HG03135 (cell line): ENCODE measurements around the gene THPO.
A peak's percentile ranks its signal among the peaks of the same experiment; 100 is the strongest.

Experiments
- ATAC-seq: cut with Tn5 transposase; IDR thresholded peaks from one replicate; pipeline ENCODE4 v1.9.1; 2021; ENCODE audit warnings: mild to moderate bottlenecking, moderate library complexity; ENCODE audit not compliant: unreplicated experiment

Gene THPO

DNA sequence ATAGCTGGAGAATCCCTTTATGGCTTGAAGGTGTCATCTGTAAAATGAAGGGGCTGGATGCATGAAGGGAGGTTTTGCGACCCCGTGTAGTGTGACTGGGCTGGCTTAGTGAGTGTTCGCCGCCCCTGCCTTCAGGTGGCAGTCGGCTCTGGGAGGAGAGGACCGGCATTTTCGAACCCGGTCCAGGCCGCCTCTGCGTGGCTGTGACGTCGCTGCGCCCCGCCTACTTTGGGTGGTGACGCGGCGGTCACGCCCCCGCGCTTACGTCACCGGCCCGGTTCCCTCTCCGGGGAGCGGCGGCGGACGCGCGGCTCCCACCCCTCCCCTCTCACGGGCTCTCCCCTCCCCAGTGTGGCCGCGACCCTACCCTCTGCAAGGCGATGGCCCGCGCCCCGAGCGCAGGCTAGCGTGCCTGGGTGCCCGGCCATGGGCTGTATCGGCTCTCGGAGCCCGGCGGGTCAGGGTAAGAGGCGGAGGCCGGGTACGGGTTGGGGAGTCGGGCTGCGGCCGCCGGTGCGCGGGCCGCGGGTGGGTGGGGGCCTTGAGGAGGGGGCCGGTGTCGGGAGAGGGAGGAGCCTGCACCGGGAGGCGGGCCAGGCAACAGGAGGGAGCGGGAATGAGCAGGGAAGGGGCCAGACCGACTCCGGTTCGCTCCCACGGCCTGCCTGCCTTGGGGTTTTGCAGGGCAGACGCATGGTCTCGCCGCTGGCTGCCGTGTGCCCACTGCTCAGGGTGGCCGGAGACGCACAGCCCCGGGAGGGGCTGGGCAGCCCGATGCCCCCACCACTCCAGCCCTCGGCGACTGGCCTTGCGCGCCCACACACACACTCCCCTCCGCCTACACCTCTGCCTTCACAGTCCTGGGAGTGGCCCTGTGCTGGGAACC, 42.1 kb downstream of the THPO start:
- peak; percentile 71 for ATAC-seq

GRCh38 chr3:184335291-184335660, 42.7 kb downstream of the THPO start:
- ATAC-seq, result no peak

DNA sequence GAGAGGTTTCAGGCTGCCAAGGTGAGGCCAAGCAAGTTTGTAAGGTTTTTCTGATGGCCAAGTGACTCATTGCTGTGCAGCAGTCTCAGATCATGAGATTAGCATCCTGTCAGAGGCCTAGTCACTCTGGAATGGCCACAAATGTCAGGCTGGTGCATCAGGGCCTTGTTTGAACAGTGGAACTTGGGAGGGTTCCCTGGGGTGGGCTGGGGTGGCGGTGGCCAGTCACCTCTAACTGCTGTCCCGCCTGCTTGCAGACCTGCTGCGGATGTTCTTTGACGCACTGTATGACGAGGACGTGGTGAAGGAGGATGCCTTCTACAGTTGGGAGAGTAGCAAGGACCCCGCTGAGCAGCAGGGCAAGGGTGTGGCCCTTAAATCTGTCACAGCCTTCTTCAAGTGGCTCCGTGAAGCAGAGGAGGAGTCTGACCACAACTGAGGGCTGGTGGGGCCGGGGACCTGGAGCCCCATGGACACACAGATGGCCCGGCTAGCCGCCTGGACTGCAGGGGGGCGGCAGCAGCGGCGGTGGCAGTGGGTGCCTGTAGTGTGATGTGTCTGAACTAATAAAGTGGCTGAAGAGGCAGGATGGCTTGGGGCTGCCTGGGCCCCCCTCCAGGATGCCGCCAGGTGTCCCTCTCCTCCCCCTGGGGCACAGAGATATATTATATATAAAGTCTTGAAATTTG, 43.4 kb downstream of the THPO start:
- no peak for ATAC-seq

DNA sequence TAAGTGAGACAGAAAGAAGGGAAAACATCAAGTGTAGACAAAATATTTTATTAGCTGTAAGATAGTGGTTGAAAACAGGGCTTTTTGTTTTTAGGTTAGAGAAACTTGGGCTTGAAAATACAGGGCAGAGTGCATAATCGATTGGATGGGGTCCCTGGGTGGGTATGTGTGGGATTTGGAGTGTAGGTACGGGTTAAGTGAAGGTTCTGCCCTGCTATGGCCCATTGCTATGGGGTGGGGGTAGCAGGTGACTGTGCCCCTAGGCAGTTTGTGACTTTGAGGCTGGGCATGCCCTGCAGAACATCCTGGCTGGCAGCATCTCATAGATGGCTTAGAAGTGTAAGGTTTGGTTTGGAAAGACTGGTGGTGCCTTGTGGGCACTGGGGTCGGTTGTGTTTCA, 44.3 kb downstream of the THPO start:
- no peak for ATAC-seq

DNA sequence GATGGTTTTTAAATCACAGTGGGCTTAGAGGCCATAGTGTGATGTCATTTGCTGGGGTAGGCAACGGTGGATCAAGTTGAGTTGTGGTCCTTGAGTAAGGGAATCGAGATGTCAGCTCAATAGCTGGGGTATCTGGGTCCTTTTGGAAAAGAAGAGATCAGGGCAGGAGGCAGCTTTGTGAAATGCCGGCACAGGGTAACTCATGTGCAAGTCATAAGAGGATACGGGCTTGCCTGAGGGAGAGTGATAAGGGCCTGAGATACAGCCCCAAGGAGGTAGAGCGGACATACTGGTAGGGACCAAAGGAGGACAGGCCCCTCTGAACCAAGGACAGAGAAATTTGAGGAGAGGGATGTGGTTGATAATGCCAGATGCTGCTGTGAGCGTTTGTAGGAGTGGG, 44.8 kb downstream of the THPO start:
- ATAC-seq, result no peak

GRCh38 chr3:184332370-184333090, 45.5 kb downstream of the THPO start:
- no peak for ATAC-seq

GRCh38 chr3:184328516-184328915, 49.5 kb downstream of the THPO start:
- ATAC-seq, result no peak

GRCh38 chr3:184327171-184327570, 50.8 kb downstream of the THPO start:
- ATAC-seq, result no peak

DNA sequence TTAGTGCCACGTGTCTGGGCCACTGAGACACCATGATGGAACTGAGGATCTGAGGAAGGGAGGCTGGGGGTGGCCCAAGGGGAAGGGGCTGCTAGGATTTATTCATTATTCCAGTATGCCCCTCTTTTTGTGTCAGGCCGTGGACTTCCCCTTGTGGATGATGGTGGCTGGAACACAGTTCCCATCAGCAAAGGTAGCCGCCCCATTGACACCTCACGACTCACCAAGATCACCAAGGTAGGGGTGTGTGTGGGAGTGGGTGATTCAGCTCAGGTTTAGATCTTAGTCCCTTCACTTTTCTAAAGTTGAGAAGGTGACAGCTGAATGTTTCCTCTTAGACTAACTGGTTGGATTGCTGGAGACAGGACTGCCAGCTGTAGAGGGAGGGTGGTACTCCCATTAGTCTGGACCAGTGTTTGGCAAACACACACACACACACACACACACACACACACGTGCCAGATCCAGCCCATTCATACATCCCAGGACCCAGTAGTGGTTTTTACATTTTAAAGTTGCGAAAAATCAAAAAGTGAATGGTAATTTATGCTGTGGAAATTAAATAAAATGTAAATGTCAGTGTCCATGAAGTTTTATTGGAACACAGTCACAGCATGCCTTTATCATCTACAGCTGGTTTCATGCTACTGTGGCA, 52.2 kb downstream of the THPO start:
- ATAC-seq, result no peak

GRCh38 chr3:184325269-184325668, 52.7 kb downstream of the THPO start:
- no peak for ATAC-seq

- no peak for ATAC-seq
Observed at GRCh38 chr3:184323696-184324095, 54.3 kb downstream of the THPO start.

DNA sequence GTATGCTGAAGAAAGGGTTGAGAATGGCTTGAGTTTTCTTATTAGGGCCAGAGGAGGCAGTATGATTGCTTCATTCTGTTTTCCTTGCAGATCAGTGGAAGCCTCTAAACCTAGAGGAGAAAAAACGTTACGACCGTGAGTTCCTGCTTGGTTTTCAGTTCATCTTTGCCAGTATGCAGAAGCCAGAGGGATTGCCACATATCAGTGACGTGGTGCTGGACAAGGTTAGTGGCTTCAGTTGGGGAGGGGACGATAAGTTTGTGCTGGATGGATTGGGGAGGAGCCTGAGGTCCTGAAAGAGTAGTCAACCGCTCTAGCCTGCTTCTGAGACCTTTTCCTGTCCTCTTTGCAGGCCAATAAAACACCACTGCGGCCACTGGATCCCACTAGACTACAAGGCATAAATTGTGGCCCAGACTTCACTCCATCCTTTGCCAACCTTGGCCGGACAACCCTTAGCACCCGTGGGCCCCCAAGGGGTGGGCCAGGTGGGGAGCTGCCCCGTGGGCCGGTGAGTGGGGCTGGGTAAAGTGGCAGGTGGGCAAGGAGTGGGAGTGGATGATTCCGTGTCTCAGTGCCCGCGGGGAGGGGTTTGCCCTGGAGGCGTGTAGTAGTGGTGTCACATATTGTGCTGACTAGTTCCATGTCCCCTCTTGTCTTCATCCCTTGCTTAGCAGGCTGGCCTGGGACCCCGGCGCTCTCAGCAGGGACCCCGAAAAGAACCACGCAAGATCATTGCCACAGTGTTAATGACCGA, 55.1 kb downstream of the THPO start:
- ATAC-seq, result no peak
